GM10248 (cell line): ENCODE data around the gene RIPK1.
A peak's percentile ranks its signal among the peaks of the same experiment; 100 is the strongest.

ENCODE experiments used
- CTCF ChIA-PET: fragments of 300-600 bp; sonication (Branson Sonifier 250); formaldehyde crosslinking; extraction: SDS; loops from one replicate; lab custom pipeline; 2021; ENCODE audit warnings: antibody characterized with exemption; lab: Yijun Ruan, JAX
- POLR2A ChIA-PET: fragments of 350-650 bp; sonication (Branson Sonifier 250); formaldehyde crosslinking; extraction: SDS; loops from one replicate; lab custom pipeline; 2020; ENCODE audit warnings: antibody characterized with exemption; lab: Yijun Ruan, JAX
- DNase-seq: peaks from one replicate; pipeline ENCODE4 v3.0.0; 2012; ENCODE audit errors: extremely low spot score
- CTCF ChIP-seq: IDR thresholded peaks from 2 replicates; pipeline ENCODE4 v1.5.1; 2012; ENCODE audit warnings: mild to moderate bottlenecking, low read depth; ENCODE audit errors: extremely low read depth, missing control alignments, control extremely low read depth

RIPK1 gene

DNA sequence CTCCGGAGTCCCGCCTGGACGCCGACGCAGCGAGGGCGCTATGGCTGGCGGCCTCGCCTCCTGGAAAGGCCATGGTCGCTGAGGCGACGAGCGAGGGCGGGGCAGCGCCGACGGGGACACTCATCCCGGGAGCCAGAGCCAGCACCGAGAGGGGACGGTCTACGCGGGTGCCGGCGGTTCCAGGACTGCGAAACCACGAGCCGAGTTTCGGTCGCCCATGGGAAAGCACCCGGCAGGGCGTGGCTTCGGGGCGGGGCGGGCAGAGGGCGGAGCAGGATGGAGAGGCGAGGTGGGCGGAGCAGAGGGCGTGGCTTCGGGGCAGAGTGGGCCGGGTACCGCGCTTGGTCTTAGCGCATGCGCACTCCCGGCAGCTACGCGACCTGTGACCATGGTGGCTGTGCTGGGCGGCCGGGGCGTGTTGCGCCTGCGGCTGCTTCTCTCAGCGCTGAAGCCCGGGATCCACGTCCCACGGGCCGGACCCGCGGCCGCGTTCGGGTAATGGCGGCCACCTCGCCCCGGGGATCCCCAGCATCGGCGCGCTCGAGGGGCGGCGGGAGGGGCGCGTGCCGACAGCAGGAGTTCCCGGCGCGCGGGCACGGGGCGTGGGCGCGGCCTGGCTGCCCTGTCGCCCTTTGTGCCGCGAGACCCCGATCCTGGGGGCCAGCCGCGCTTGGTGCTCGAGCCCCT lies 50.2 kb downstream of the RIPK1 start, which contains the start of gene BPHL:
BPHL (plus strand) TSS at position 359 of the 687 bp plus-strand sequence; CDS start at position 389, 30 bp downstream.
- CTCF ChIA-PET, result interaction anchor here (0.6 to 1.5 kb wide), 3 partner anchors 9 to 55 kb away, joined by 3 to 5 read pairs (median 3); no protein-coding TSS in a partner anchor
- no peak for TF ChIP-seq CTCF
- peak; percentile 100 for DNase-seq
- POLR2A ChIA-PET, result interaction anchor here (0.6 to 1.0 kb wide), 2 partner anchors 55 to 909 kb away, joined by 4 to 5 read pairs; no protein-coding TSS in a partner anchor

- DNase-seq, result no peak
- TF ChIP-seq CTCF, result no peak
- CTCF ChIA-PET, result interaction anchor here (0.6 to 3.1 kb wide), 5 partner anchors 8 to 614 kb away, joined by 3 to 20 read pairs (median 4); no protein-coding TSS in a partner anchor
- POLR2A ChIA-PET, result interaction anchor here (0.6 to 1.0 kb wide), 2 partner anchors 56 to 908 kb away, joined by 4 to 5 read pairs; no protein-coding TSS in a partner anchor
These were observed 50.9 kb downstream of the RIPK1 start for GRCh38 chr6:3119040-3119723.

GRCh38 chr6:3120765-3121089 lies 52.4 kb downstream of the RIPK1 start:
- no peak for TF ChIP-seq CTCF
- CTCF ChIA-PET, result interaction anchor here (0.8 to 3.1 kb wide), 5 partner anchors 9 to 131 kb away, joined by 3 to 20 read pairs (median 3); partner anchors contain the start of gene TUBB2A
- POLR2A ChIA-PET, result no interaction called here
- DNase-seq, result no peak

DNA sequence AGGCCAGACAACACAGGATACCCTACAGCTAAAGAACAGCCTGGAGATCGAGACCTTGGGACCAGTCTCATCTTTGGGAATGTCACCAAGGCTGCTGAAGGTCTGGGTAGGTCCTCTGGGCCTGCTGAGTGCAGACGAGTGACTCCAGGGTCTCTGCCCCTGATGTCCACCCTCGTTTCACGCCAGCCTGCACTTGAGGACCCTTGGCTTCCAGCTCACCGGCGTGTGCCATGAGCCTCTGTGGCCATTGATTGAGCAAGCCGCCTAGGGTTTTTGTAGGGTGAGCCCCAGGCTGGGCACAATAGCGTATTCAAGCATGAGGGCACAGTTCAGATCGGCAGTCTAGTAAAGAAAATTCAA lies 54.5 kb downstream of the RIPK1 start:
- DNase-seq, result no peak
- no peak for TF ChIP-seq CTCF
- ChIA-PET POLR2A (no interaction called here), CTCF (interaction anchor here (1.0 to 3.2 kb wide), 2 partner anchors 17 to 128 kb away, joined by 3 to 19 read pairs; no protein-coding TSS in a partner anchor)

GRCh38 chr6:3124667-3125066 lies 56.4 kb downstream of the RIPK1 start:
- ChIA-PET CTCF (interaction anchor here (0.6 to 3.2 kb wide), 4 partner anchors 85 to 1009 kb away, joined by 3 to 19 read pairs (median 4); no protein-coding TSS in a partner anchor), POLR2A (interaction anchor here (0.7 kb wide), 1 partner anchor 76 kb away, joined by 5 read pairs; no protein-coding TSS in a partner anchor)
- no peak for TF ChIP-seq CTCF
- no peak for DNase-seq

DNA sequence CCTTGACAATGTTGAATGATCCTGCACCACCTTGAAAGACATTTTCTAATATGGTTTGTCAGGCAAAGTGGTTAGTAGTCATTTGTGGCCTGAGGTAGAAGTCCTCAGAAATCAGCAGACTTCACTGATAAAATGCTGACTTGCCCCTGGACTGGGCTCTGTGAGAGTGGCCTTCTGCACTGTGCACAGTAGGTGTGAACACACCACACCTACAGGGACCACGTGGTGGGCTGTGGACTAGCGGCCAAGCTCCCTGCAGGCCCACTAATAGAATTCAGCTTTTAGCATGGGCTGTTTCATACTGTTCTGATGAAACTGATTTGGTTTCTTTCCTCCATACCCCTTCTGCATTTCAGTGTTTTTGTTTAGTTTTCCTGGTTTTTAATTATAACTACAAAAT lies 57.5 kb downstream of the RIPK1 start:
- ChIA-PET POLR2A (no interaction called here), CTCF (interaction anchor here (0.6 to 2.5 kb wide), 9 partner anchors 10 to 607 kb away, joined by 3 to 27 read pairs (median 3); partner anchors contain the start of gene TUBB2A)
- DNase-seq, result no peak
- TF ChIP-seq CTCF, result no peak
